WI38 (cell line): ENCODE measurements around the gene OSBPL7.

Source experiments
- H3K4me3 ChIP-seq: 2 replicates; pipeline ENCODE4 v1.5.1; 2011; ENCODE audit warnings: low read depth, mild to moderate bottlenecking, control low read depth, low read length
- TF ChIP-seq, protein P1 (sequence below): IDR thresholded peaks from 2 replicates; pipeline ENCODE4 v1.5.1; 2012; ENCODE audit warnings: low read depth, mild to moderate bottlenecking, control low read depth, low read length

The OSBPL7 gene

DNA sequence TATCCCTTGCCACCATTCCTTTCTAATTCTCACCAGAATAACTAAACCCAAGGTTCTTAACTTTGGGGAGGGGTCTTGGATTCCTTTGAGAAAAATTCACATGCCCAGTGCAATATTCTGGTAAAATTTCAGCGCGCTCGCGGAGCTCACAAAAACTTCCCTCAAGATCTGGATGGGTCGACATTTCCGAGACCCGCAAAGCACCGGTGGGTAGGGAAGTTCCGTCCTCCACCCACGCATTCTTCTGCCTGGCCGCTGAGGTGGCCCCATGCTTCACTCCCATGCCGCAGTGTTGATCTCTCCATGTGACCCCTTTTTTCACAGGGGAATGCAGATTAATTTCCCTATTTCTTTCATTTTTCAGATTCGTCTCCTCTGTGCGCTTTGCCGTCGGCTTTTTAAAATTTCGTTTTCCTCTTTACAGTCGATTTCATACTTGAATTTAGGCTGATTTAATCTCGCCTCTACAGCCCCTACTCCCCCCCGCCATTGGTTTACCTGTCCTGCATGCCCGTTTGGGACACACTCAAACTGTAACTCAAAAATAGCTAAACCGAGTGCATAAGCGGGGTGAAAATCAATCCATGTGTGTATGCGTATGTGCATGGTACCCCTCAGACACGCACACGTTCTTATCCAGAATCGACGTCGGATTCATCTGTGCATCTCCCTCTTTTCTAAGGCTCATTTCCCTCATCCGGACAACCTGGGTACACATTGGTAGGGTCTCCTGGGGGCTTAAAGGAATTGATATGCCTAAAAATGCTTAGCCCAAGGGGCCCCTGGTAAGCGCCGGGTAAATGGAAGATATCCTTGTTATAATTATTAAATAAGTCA lies 30.7 kb upstream of the OSBPL7 start:
- TF ChIP-seq, protein P1, sequence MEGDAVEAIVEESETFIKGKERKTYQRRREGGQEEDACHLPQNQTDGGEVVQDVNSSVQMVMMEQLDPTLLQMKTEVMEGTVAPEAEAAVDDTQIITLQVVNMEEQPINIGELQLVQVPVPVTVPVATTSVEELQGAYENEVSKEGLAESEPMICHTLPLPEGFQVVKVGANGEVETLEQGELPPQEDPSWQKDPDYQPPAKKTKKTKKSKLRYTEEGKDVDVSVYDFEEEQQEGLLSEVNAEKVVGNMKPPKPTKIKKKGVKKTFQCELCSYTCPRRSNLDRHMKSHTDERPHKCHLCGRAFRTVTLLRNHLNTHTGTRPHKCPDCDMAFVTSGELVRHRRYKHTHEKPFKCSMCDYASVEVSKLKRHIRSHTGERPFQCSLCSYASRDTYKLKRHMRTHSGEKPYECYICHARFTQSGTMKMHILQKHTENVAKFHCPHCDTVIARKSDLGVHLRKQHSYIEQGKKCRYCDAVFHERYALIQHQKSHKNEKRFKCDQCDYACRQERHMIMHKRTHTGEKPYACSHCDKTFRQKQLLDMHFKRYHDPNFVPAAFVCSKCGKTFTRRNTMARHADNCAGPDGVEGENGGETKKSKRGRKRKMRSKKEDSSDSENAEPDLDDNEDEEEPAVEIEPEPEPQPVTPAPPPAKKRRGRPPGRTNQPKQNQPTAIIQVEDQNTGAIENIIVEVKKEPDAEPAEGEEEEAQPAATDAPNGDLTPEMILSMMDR: no peak
- no peak overlapping the region for H3K4me3 ChIP-seq

DNA sequence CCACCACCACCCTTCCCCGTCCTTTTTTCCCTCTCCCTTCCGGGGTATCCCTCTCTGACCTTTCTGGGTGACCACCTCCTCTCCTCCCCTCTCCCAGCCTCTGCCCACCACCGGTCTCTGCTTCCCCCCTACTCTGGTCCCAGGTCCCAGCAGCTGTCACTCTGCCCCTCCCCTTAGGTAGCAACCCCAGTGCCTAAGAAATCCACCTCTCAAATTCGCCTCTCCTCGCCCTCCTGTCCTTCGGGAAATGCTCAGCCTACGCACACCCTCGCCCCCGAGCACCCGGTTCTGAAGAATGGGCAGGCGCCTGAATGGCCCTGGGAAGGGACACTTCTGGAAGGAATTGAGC lies 30.1 kb upstream of the OSBPL7 start:
- no peak overlapping the region for H3K4me3 ChIP-seq
- TF ChIP-seq, protein P1: no peak

DNA sequence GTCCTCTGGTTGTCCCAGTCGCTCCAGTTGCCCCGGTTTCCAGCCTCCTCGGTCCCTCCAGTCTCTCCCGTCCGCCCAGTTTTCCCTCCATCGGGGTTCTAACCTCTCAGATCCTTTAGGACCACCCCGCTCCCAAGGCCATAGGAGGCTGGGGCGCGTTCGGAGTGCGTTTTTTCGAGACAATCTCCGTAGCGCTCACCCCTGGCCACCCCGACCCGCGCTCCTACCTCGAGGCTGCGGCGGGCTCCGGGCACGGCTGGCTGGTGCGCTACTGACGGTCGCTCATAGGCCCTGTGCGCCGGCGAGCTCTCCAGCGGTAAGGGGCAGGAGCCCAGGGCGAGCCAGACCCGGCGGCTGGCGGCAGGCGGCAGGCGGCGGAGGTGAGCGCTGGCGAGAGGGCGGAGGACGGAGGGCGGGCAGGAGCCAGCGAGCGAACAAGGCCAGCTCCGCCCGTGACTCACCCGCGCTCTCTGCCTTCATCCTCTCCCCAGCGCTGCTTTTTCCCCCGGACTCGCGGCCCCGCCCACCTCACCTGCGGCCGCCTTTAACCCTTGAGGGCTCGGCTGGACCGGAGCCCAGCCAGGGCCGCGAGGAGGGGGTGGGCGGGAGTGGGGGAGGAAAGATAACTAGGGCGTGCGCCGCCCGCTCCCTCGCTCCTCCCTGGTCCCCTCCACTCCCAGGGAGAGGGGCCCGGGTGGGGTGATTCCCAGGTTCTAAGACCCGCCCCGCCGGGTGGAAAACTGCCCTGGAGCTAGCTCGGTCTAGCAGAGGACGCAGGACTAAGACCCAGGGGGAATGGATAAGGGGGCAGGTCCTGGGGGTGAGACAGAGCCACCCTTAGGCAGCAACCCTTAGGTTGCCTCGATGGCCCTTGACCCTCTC lies 29.3 kb upstream of the OSBPL7 start, which contains the start of gene SP6:
Gene SP6 (minus strand): TSS at position 472 of the 882 bp plus-strand sequence. CDS start 2,734 bp downstream, outside the sequence.
- H3K4me3 ChIP-seq: no peak within 1 kb of the TSS
- TF ChIP-seq, protein P1: no peak

- H3K4me3 ChIP-seq: no peak overlapping the region
- TF ChIP-seq, protein P1: no peak
Measured at GRCh38 chr17:47850373-47850691, 28.7 kb upstream of the OSBPL7 start.

DNA sequence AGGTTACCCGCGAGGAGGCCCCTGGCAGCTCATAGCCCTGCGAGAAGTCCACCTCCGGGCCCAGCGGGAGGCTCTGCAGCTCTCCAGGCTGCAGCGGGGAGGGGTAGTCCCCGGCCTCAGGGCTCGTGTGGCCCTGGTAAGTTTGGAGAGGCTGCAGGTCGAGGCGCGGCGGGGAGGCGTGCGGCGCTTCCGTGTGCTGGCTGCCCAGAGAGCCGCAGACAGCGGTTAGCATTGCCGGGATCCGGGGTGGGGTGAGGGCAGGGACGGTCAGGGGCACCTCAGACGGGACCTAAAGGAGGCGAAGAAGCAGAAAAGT lies 26.6 kb upstream of the OSBPL7 start:
- no peak overlapping the region for H3K4me3 ChIP-seq
- TF ChIP-seq, protein P1: no peak

- H3K4me3 ChIP-seq: no peak overlapping the region
- TF ChIP-seq, protein P1: no peak
Measured at GRCh38 chr17:47847341-47848197, 26.0 kb upstream of the OSBPL7 start.
